Fibroblast of lung (primary cell): ENCODE measurements around the gene C1QTNF1.

ENCODE experiments used
- EZH2 ChIP-seq: IDR thresholded peaks from 2 replicates; pipeline ENCODE4 v1.5.1; 2012; ENCODE audit warnings: low read length, control low read depth, mild to moderate bottlenecking; ENCODE audit errors: missing control alignments
- TF ChIP-seq, protein P1 (sequence below), 2 donors: IDR thresholded peaks in 1 of 2; conservative IDR thresholded peaks in 1 of 2; 1 replicate in 1 of 2; 2 replicates in 1 of 2; pipeline ENCODE4 v1.5.1; 2011 to 2012; ENCODE audit warnings: low read length in 2 of 2, control low read depth in 1 of 2, inconsistent platforms in 1 of 2, low read depth in 1 of 2, mild to moderate bottlenecking in 1 of 2

DNA sequence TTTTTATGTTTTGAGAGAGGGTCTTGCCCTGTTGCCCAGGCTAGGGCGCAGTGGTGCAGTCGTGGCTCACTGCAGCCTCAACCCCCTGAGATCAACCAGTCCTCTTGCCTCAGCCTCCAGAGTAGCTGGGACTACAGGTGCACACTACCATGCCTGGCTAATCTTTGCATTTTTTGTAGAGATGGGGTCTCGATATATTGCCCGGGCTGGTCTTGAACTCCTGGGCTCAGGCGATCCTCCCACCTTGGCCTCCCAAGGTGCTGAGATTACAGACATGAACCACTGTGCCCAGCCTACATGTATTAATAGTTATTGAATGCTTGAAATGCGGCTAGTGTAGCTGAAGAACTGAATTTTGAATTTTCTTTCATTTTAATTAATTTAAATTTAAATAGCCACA lies 12.2 kb downstream of the C1QTNF1 start:
- TF ChIP-seq, protein P1, sequence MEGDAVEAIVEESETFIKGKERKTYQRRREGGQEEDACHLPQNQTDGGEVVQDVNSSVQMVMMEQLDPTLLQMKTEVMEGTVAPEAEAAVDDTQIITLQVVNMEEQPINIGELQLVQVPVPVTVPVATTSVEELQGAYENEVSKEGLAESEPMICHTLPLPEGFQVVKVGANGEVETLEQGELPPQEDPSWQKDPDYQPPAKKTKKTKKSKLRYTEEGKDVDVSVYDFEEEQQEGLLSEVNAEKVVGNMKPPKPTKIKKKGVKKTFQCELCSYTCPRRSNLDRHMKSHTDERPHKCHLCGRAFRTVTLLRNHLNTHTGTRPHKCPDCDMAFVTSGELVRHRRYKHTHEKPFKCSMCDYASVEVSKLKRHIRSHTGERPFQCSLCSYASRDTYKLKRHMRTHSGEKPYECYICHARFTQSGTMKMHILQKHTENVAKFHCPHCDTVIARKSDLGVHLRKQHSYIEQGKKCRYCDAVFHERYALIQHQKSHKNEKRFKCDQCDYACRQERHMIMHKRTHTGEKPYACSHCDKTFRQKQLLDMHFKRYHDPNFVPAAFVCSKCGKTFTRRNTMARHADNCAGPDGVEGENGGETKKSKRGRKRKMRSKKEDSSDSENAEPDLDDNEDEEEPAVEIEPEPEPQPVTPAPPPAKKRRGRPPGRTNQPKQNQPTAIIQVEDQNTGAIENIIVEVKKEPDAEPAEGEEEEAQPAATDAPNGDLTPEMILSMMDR (conservative IDR thresholded peaks at IDR 0.05 in 1 of 2, IDR thresholded peaks at IDR 0.05 in 1 of 2; ENCODE audit: low read depth in 1 of 2, low read length in 2 of 2): no peak
- TF ChIP-seq EZH2: no peak
